Breast epithelium (tissue), 3 donors: ENCODE results near the gene DCD.

Experiments
- POLR2A ChIP-seq: fragments of 450-650 bp; IDR thresholded peaks from one replicate; pipeline ENCODE4 v1.6.1; 2016; ENCODE audit warnings: antibody characterized with exemption, mild to moderate bottlenecking, moderate library complexity
- POLR2AphosphoS5 ChIP-seq, 3 donors: sonication (generic); formaldehyde crosslinking; IDR thresholded peaks; one replicate each; pipeline ENCODE4 v1.6.1; 2017; ENCODE audit warnings: antibody characterized with exemption in 3 of 3
- TF ChIP-seq, protein P1 (sequence below), 3 donors: fragments of 450-650 bp; IDR thresholded peaks; one replicate each; pipeline ENCODE4 v1.5.1; 2016 to 2017; ENCODE audit warnings: antibody characterized with exemption in 3 of 3, mild to moderate bottlenecking in 3 of 3, moderate library complexity in 3 of 3

DNA sequence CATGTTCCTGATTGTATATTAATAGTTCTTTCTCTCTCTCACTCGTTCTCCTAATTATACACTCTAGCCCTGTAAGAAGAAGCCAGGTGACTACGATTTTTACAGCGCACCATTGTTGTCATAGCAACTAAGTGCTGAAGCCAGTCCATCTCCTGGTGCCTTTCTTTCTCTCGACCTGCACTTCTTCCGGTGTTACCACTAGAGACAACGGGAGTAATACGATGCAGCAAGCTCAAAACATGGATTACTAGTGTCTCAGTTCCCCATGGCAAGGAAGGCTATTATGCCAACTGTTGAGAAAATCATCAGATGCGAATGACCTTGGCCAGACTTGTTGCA lies 40.8 kb upstream of the DCD start:
- TF ChIP-seq, protein P1, sequence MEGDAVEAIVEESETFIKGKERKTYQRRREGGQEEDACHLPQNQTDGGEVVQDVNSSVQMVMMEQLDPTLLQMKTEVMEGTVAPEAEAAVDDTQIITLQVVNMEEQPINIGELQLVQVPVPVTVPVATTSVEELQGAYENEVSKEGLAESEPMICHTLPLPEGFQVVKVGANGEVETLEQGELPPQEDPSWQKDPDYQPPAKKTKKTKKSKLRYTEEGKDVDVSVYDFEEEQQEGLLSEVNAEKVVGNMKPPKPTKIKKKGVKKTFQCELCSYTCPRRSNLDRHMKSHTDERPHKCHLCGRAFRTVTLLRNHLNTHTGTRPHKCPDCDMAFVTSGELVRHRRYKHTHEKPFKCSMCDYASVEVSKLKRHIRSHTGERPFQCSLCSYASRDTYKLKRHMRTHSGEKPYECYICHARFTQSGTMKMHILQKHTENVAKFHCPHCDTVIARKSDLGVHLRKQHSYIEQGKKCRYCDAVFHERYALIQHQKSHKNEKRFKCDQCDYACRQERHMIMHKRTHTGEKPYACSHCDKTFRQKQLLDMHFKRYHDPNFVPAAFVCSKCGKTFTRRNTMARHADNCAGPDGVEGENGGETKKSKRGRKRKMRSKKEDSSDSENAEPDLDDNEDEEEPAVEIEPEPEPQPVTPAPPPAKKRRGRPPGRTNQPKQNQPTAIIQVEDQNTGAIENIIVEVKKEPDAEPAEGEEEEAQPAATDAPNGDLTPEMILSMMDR (IDR thresholded peaks at IDR 0.05) = no peak
- no peak for TF ChIP-seq POLR2A
- no peak for TF ChIP-seq POLR2AphosphoS5 (IDR thresholded peaks at IDR 0.05)
